ENCODE measurements around the gene THRB. TPM values are rescaled to one million over a fixed set of nuclear protein-coding genes. Genes with fewer than 3 reads are reported as not detected.

THRB gene
- total and polyA plus RNA-seq, 2 experiments from 2014 or later = 0.49 to 0.57 TPM

DNA sequence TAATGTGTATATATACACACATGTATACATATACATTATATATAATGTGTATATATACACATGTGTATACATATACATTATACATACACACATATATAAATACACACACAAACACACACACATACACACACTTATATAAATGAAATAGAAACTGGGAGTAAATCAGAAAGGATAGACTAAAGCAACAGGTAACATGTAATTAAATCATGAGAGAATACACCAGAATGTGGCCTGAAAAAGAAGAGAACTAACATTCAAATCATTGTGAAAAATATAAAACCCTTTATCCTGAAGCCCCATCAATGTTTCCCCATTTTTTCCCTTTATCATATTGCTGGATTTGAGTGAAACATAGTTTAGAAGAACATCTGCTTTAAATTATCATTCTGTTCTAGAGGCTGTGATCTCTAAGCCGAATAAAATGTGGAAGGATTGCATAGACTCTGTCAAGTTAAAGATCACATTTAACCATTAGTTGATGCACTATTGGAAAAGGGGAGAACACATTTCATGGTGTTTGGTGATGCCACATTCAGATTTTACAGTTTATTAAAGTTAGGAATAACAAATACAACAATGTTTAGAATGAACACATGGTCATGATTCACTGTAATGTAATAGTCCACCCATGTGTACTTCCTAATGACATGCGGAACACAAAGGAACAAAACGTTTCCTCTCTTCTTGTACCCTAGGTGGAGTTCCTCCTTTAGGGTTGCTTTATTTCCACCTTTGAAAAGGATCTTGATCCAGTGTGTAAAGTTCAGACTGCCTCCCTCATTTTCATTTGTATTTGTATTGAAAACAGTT lies 12.5 kb upstream of the THRB start:
- no peak for DNase-seq (ENCODE audit: low read depth in 1 of 2, low spot score in 1 of 2)
- no peaks in the 10 kb centered on the region for H3K4me1 ChIP-seq (ENCODE audit: low read depth)

DNA sequence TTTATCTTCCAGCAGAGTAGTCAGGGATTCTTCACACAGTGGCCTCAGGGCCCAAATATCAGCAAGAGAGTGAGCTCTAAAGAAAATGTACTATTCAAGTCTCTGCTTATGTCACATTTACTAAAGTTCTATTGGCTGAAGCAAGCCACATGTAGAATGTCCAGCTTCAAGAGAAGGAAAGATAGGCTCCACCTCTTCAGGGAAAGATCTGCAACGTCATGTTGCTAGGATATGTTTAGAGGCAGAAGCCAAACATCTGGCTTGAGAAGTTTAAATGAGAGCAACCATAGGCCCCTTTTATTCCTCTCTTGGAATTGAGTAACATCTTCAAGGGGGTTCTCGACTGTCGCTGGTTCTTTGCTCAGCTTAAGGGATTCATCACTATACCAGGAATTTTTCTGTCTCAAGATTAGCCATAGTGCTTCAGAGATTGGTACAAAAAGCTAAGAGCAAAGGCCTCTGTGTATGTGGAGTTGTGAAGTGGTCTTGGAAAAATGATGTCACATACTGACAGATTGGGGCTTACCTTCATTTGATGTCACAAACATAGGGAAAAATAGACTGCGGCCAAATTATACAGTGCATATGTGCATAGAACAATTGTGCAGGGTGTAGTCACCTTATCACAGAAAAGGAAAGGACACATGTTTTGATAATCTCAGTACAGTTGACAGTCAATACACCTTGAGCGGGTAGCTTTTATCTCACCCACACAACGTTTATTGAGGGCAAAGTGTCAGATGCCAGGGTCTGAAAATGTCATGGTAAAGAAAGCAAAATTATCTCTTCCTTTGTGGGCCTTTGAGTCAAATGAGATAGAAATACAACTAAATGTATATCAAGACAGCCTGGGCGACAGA lies 11.3 kb upstream of the THRB start:
- no peaks in the 10 kb centered on the region for H3K4me1 ChIP-seq (ENCODE audit: low read depth)
- TF ChIP-seq, protein P1, sequence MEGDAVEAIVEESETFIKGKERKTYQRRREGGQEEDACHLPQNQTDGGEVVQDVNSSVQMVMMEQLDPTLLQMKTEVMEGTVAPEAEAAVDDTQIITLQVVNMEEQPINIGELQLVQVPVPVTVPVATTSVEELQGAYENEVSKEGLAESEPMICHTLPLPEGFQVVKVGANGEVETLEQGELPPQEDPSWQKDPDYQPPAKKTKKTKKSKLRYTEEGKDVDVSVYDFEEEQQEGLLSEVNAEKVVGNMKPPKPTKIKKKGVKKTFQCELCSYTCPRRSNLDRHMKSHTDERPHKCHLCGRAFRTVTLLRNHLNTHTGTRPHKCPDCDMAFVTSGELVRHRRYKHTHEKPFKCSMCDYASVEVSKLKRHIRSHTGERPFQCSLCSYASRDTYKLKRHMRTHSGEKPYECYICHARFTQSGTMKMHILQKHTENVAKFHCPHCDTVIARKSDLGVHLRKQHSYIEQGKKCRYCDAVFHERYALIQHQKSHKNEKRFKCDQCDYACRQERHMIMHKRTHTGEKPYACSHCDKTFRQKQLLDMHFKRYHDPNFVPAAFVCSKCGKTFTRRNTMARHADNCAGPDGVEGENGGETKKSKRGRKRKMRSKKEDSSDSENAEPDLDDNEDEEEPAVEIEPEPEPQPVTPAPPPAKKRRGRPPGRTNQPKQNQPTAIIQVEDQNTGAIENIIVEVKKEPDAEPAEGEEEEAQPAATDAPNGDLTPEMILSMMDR (IDR thresholded peaks at IDR 0.05; ENCODE audit: low read depth, low read length) = no peak
- no peaks in the 10 kb centered on the region for H3K36me3 ChIP-seq
- H3K4me3 ChIP-seq = no peak overlapping the region
- DNase-seq (ENCODE audit: low read depth in 1 of 2, low spot score in 1 of 2) = peak in 1 of 2 donors; percentile 48
- no peaks in the 10 kb centered on the region for H3K27me3 ChIP-seq
- H3K27ac ChIP-seq = no peak overlapping the region
- H3K9me3 ChIP-seq (ENCODE audit: low read depth) = no peaks in the 10 kb centered on the region

More for the DNA sequence above, 12.5 kb upstream of the THRB start:
- TF ChIP-seq, protein P1 (IDR thresholded peaks at IDR 0.05; ENCODE audit: low read depth, low read length) = no peak
- Histone ChIP-seq H3K36me3 (no peaks in the 10 kb centered on the region), H3K27me3 (no peaks in the 10 kb centered on the region), H3K27ac (no peak overlapping the region), H3K4me3 (no peak overlapping the region), H3K9me3 (ENCODE audit: low read depth) (no peaks in the 10 kb centered on the region)

DNA sequence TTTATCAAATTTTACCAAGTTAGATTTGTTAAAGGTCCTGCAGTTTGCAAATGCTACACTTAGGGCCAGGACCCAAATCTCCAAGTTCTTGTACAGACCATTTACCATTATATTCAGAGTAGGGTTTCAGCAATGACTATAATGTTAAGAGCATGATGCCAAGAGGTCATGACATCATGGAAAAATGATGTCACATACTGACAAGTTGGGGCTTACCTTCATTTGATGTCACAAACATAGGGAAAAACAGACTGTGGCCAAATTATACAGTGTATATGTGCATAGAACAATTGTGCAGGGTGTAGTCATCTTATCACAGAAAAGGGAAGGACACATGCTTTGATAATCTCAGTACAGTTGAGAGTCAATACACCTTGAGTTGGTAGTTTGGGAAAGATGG lies 10.1 kb upstream of the THRB start:
- Histone ChIP-seq H3K27me3 (peaks cover 4% of the 10 kb centered on the region), H3K4me1 (ENCODE audit: low read depth) (no peaks in the 10 kb centered on the region), H3K9me3 (ENCODE audit: low read depth) (no peaks in the 10 kb centered on the region), H3K4me3 (no peak overlapping the region), H3K36me3 (no peaks in the 10 kb centered on the region), H3K27ac (no peak overlapping the region)
- no peak for DNase-seq (ENCODE audit: low read depth in 1 of 2, low spot score in 1 of 2)
- TF ChIP-seq, protein P1 (IDR thresholded peaks at IDR 0.05; ENCODE audit: low read depth, low read length) = no peak

DNA sequence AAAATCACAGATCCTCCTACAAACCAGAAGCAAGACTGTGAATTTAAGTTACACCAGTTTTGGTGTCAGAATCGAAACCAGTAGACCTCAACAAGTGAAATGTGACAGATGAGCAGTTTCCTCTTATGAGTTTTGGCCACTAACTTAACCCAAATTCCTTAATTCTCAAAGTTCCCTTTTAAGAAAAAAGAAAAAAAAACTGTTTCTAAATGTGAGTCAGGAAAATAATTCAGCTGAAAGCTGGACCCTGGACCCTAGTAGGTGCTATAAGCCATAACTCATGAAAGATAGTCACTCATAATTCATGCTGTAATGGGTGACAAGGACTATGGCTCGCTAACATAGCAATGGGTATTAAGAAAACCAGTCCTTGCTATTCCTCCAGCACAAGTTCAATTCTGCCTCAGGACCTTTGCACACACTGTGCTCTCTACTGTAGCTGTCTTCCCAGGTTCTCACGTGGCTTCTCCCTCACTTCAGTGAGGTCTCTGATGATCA lies 9.0 kb upstream of the THRB start:
- H3K27me3 ChIP-seq = peaks cover 4% of the 10 kb centered on the region
- H3K27ac ChIP-seq = no peak overlapping the region
- no peak overlapping the region for H3K4me3 ChIP-seq
- no peaks in the 10 kb centered on the region for H3K36me3 ChIP-seq
- TF ChIP-seq, protein P1 (IDR thresholded peaks at IDR 0.05; ENCODE audit: low read depth, low read length) = no peak
- DNase-seq (ENCODE audit: low read depth in 1 of 2, low spot score in 1 of 2) = no peak
- H3K4me1 ChIP-seq (ENCODE audit: low read depth) = no peaks in the 10 kb centered on the region
- no peaks in the 10 kb centered on the region for H3K9me3 ChIP-seq (ENCODE audit: low read depth)

DNA sequence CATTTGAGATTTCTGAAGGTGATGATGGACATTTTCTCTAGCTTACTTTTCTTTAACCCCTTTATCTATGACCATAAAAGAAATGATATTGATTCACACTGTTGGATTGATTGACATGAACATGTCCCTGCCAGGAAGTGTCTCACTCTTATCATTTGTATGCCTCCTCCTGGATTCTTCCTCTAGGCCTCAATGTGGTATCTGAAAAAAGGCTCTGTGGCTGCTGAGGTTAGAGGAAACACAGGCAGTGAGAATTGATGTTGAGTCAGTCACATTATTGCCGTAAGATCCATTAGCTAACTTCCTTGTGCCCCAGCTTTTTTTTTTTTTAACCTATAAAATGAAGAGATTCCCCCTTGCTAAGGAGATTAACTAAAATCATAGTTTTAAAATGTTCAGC lies 8.0 kb upstream of the THRB start:
- H3K36me3 ChIP-seq = no peaks in the 10 kb centered on the region
- TF ChIP-seq, protein P1 (IDR thresholded peaks at IDR 0.05; ENCODE audit: low read depth, low read length) = no peak
- DNase-seq (ENCODE audit: low read depth in 1 of 2, low spot score in 1 of 2) = peak in 1 of 2 donors; percentile 53
- peaks cover 4% of the 10 kb centered on the region for H3K27me3 ChIP-seq
- no peaks in the 10 kb centered on the region for H3K4me1 ChIP-seq (ENCODE audit: low read depth)
- H3K4me3 ChIP-seq = no peak overlapping the region
- H3K27ac ChIP-seq = no peak overlapping the region
- no peaks in the 10 kb centered on the region for H3K9me3 ChIP-seq (ENCODE audit: low read depth)
